GM12873 (cell line): ENCODE measurements around the gene ACTMAP.

Experiments used
- CTCF ChIP-seq: IDR thresholded peaks from 2 replicates; pipeline ENCODE4 v1.5.1; 2012; ENCODE audit warnings: low read depth, mild to moderate bottlenecking, moderate library complexity, low read length, control low read depth; ENCODE audit not compliant: insufficient read depth; ENCODE audit errors: missing control alignments

Gene ACTMAP

GRCh38 chr19:40755791-40756190, 5.5 kb upstream of the ACTMAP start:
- TF ChIP-seq CTCF, result no peak

- no peak for TF ChIP-seq CTCF
Measured at GRCh38 chr19:40755248-40755624, 5.0 kb upstream of the ACTMAP start.

GRCh38 chr19:40754611-40755247, 4.5 kb upstream of the ACTMAP start:
- TF ChIP-seq CTCF, result no peak

GRCh38 chr19:40752257-40752781, 2.0 kb upstream of the ACTMAP start:
- no peak for TF ChIP-seq CTCF

- TF ChIP-seq CTCF, result no peak
Measured at GRCh38 chr19:40750874-40751537, 729 bp upstream of the ACTMAP start, which contains the start of gene SNRPA. SNRPA (plus strand) TSS chr19:40751203; CDS start chr19:40751409, 206 bp downstream.

GRCh38 chr19:40747536-40747935, 2.7 kb downstream of the ACTMAP start:
- no peak for TF ChIP-seq CTCF

- TF ChIP-seq CTCF, result no peak
Measured at GRCh38 chr19:40745402-40745780, 4.9 kb downstream of the ACTMAP start.
